ENCODE data around the gene VPS13A.
"Not testable (repeated sequence)": the region's sequence is repeated elsewhere in the genome, so short reads cannot be mapped to it uniquely, and the experiment has no call there.

Gene VPS13A

GRCh38 chr9:77251050-77251449 lies 73.7 kb downstream of the VPS13A start:
- Histone ChIP-seq H3K27ac (ENCODE audit: low read depth, low read length, severe bottlenecking) (no peak overlapping the region), H3K36me3 (ENCODE audit: control insufficient read depth, insufficient read depth, low read length) (no peaks in the 10 kb centered on the region), H3K4me1 (ENCODE audit: control insufficient read depth, insufficient read depth, low read length, poor library complexity, severe bottlenecking) (no peaks in the 10 kb centered on the region), H3K4me3 (ENCODE audit: extremely low read depth, insufficient read depth, low read length, poor library complexity, severe bottlenecking) (no peak overlapping the region), H3K9me3 (ENCODE audit: control insufficient read depth, low read length) (no peaks in the 10 kb centered on the region)
- no CpG with 5 or more reads among the region's 1 CpG for WGBS, 2 experiments (ENCODE audit: insufficient coverage in 2 of 2)

- Histone ChIP-seq H3K36me3 (ENCODE audit: control insufficient read depth, insufficient read depth, low read length) (no peaks in the 10 kb centered on the region), H3K9me3 (ENCODE audit: control insufficient read depth, low read length) (no peaks in the 10 kb centered on the region), H3K27ac (ENCODE audit: low read depth, low read length, severe bottlenecking) (no peak overlapping the region), H3K4me1 (ENCODE audit: control insufficient read depth, insufficient read depth, low read length, poor library complexity, severe bottlenecking) (no peaks in the 10 kb centered on the region), H3K4me3 (ENCODE audit: extremely low read depth, insufficient read depth, low read length, poor library complexity, severe bottlenecking) (no peak overlapping the region)
- WGBS, 2 experiments (ENCODE audit: insufficient coverage in 2 of 2), result no CpG with 5 or more reads among the region's 2 CpGs
These were observed 79.9 kb downstream of the VPS13A start for GRCh38 chr9:77257275-77257674.

GRCh38 chr9:77261605-77262004 lies 84.3 kb downstream of the VPS13A start:
- Histone ChIP-seq H3K9me3 (ENCODE audit: control insufficient read depth, low read length) (no peaks in the 10 kb centered on the region), H3K4me3 (ENCODE audit: extremely low read depth, insufficient read depth, low read length, poor library complexity, severe bottlenecking) (no peak overlapping the region), H3K36me3 (ENCODE audit: control insufficient read depth, insufficient read depth, low read length) (no peaks in the 10 kb centered on the region), H3K27ac (ENCODE audit: low read depth, low read length, severe bottlenecking) (no peak overlapping the region), H3K4me1 (ENCODE audit: control insufficient read depth, insufficient read depth, low read length, poor library complexity, severe bottlenecking) (no peaks in the 10 kb centered on the region)
- WGBS, 2 experiments (ENCODE audit: insufficient coverage in 2 of 2), result 96 to 100% methylated on average over 4 to 6 of the region's 8 CpGs

GRCh38 chr9:77267762-77268161 lies 90.4 kb downstream of the VPS13A start:
- H3K4me1 ChIP-seq (ENCODE audit: control insufficient read depth, insufficient read depth, low read length, poor library complexity, severe bottlenecking); H3K4me3 ChIP-seq (ENCODE audit: extremely low read depth, insufficient read depth, low read length, poor library complexity, severe bottlenecking); H3K9me3 ChIP-seq (ENCODE audit: control insufficient read depth, low read length); H3K27ac ChIP-seq (ENCODE audit: low read depth, low read length, severe bottlenecking); H3K36me3 ChIP-seq (ENCODE audit: control insufficient read depth, insufficient read depth, low read length): not testable (repeated sequence)
- 81 to 95% methylated on average over 3 to 4 of the region's 5 CpGs for WGBS, 2 experiments (ENCODE audit: insufficient coverage in 2 of 2)

- no peaks in the 10 kb centered on the region for H3K4me1 ChIP-seq (ENCODE audit: control insufficient read depth, insufficient read depth, low read length, poor library complexity, severe bottlenecking)
- H3K27ac ChIP-seq (ENCODE audit: low read depth, low read length, severe bottlenecking), result no peak overlapping the region
- no peaks in the 10 kb centered on the region for H3K9me3 ChIP-seq (ENCODE audit: control insufficient read depth, low read length)
- H3K4me3 ChIP-seq (ENCODE audit: extremely low read depth, insufficient read depth, low read length, poor library complexity, severe bottlenecking), result no peak overlapping the region
- H3K36me3 ChIP-seq (ENCODE audit: control insufficient read depth, insufficient read depth, low read length), result no peaks in the 10 kb centered on the region
- WGBS, 2 experiments (ENCODE audit: insufficient coverage in 2 of 2), result no CpG with 5 or more reads among the region's 1 CpG
These were observed 93.8 kb downstream of the VPS13A start for GRCh38 chr9:77271023-77271690.

GRCh38 chr9:77276799-77277198 lies 99.5 kb downstream of the VPS13A start:
- Histone ChIP-seq H3K4me3 (ENCODE audit: extremely low read depth, insufficient read depth, low read length, poor library complexity, severe bottlenecking) (no peak overlapping the region), H3K4me1 (ENCODE audit: control insufficient read depth, insufficient read depth, low read length, poor library complexity, severe bottlenecking) (no peaks in the 10 kb centered on the region), H3K27ac (ENCODE audit: low read depth, low read length, severe bottlenecking) (no peak overlapping the region), H3K9me3 (ENCODE audit: control insufficient read depth, low read length) (no peaks in the 10 kb centered on the region), H3K36me3 (ENCODE audit: control insufficient read depth, insufficient read depth, low read length) (no peaks in the 10 kb centered on the region)
- 90% methylated on average over 2 of the region's 3 CpGs; no CpG with 5 or more reads in 1 of the 2 experiments for WGBS, 2 experiments (ENCODE audit: insufficient coverage in 2 of 2)

GRCh38 chr9:77277719-77278118 lies 100.4 kb downstream of the VPS13A start:
- H3K36me3 ChIP-seq (ENCODE audit: control insufficient read depth, insufficient read depth, low read length), result no peaks in the 10 kb centered on the region
- no peaks in the 10 kb centered on the region for H3K4me1 ChIP-seq (ENCODE audit: control insufficient read depth, insufficient read depth, low read length, poor library complexity, severe bottlenecking)
- H3K4me3 ChIP-seq (ENCODE audit: extremely low read depth, insufficient read depth, low read length, poor library complexity, severe bottlenecking), result no peak overlapping the region
- H3K9me3 ChIP-seq (ENCODE audit: control insufficient read depth, low read length), result no peaks in the 10 kb centered on the region
- no peak overlapping the region for H3K27ac ChIP-seq (ENCODE audit: low read depth, low read length, severe bottlenecking)
- WGBS, 2 experiments (ENCODE audit: insufficient coverage in 2 of 2), result no CpG with 5 or more reads among the region's 3 CpGs

GRCh38 chr9:77283991-77284390 lies 106.7 kb downstream of the VPS13A start:
- Histone ChIP-seq H3K27ac (ENCODE audit: low read depth, low read length, severe bottlenecking) (no peak overlapping the region), H3K4me3 (ENCODE audit: extremely low read depth, insufficient read depth, low read length, poor library complexity, severe bottlenecking) (no peak overlapping the region), H3K4me1 (ENCODE audit: control insufficient read depth, insufficient read depth, low read length, poor library complexity, severe bottlenecking) (no peaks in the 10 kb centered on the region), H3K9me3 (ENCODE audit: control insufficient read depth, low read length) (no peaks in the 10 kb centered on the region), H3K36me3 (ENCODE audit: control insufficient read depth, insufficient read depth, low read length) (no peaks in the 10 kb centered on the region)
- 96 to 100% methylated on average over 2 of the region's 2 CpGs for WGBS, 2 experiments (ENCODE audit: insufficient coverage in 2 of 2)

- WGBS, 2 experiments (ENCODE audit: insufficient coverage in 2 of 2), result no CpG with 5 or more reads among the region's 7 CpGs
- no peaks in the 10 kb centered on the region for H3K36me3 ChIP-seq (ENCODE audit: control insufficient read depth, insufficient read depth, low read length)
- H3K9me3 ChIP-seq (ENCODE audit: control insufficient read depth, low read length), result no peaks in the 10 kb centered on the region
- no peak overlapping the region for H3K27ac ChIP-seq (ENCODE audit: low read depth, low read length, severe bottlenecking)
- H3K4me3 ChIP-seq (ENCODE audit: extremely low read depth, insufficient read depth, low read length, poor library complexity, severe bottlenecking), result no peak overlapping the region
- H3K4me1 ChIP-seq (ENCODE audit: control insufficient read depth, insufficient read depth, low read length, poor library complexity, severe bottlenecking), result no peaks in the 10 kb centered on the region
These were observed 107.3 kb downstream of the VPS13A start for GRCh38 chr9:77284616-77285015.

GRCh38 chr9:77290373-77290772 lies 113.0 kb downstream of the VPS13A start:
- H3K4me1 ChIP-seq (ENCODE audit: control insufficient read depth, insufficient read depth, low read length, poor library complexity, severe bottlenecking), result peaks cover 21% of the 10 kb centered on the region
- no peaks in the 10 kb centered on the region for H3K9me3 ChIP-seq (ENCODE audit: control insufficient read depth, low read length)
- no peak overlapping the region for H3K27ac ChIP-seq (ENCODE audit: low read depth, low read length, severe bottlenecking)
- no peak overlapping the region for H3K4me3 ChIP-seq (ENCODE audit: extremely low read depth, insufficient read depth, low read length, poor library complexity, severe bottlenecking)
- H3K36me3 ChIP-seq (ENCODE audit: control insufficient read depth, insufficient read depth, low read length), result no peaks in the 10 kb centered on the region

- Histone ChIP-seq H3K9me3 (ENCODE audit: control insufficient read depth, low read length) (no peaks in the 10 kb centered on the region), H3K4me1 (ENCODE audit: control insufficient read depth, insufficient read depth, low read length, poor library complexity, severe bottlenecking) (peaks cover 21% of the 10 kb centered on the region), H3K36me3 (ENCODE audit: control insufficient read depth, insufficient read depth, low read length) (no peaks in the 10 kb centered on the region), H3K27ac (ENCODE audit: low read depth, low read length, severe bottlenecking) (no peak overlapping the region), H3K4me3 (ENCODE audit: extremely low read depth, insufficient read depth, low read length, poor library complexity, severe bottlenecking) (no peak overlapping the region)
- 56% methylated on average over 1 of the region's 1 CpG; no CpG with 5 or more reads in 1 of the 2 experiments for WGBS, 2 experiments (ENCODE audit: insufficient coverage in 2 of 2)
These were observed 114.4 kb downstream of the VPS13A start for GRCh38 chr9:77291714-77292113.

All from mesodermal cell (in vitro differentiated cells).